Adrenal gland (tissue), 12 donors: ENCODE measurements around the gene ST7. TPM values are rescaled to one million over a fixed set of nuclear protein-coding genes. Genes with fewer than 3 reads are reported as not detected.
"Not testable (repeated sequence)": the region's sequence is repeated elsewhere in the genome, so short reads cannot be mapped to it uniquely, and the experiment has no call there.

ENCODE experiments used
- DNase-seq, 7 donors: peaks; one replicate each; pipeline ENCODE4 v3.0.0-alpha.2; 2019 to 2020
- H3K27ac ChIP-seq, 5 donors: fragments of 200-600 bp; sonication (generic) in 4 of 5; 1 replicate in 3 of 5; 2 replicates in 2 of 5; pipeline versions ENCODE4 v1.5.1 to v1.8.0; 2016 to 2020; ENCODE audit warnings: mild to moderate bottlenecking in 1 of 5
- H3K27me3 ChIP-seq: fragments of 200-600 bp; 2 replicates; pipeline ENCODE4 v1.8.0; 2021
- H3K36me3 ChIP-seq, 2 donors: fragments of 200-600 bp; replicated peaks in 1 of 2; 1 replicate in 1 of 2; 2 replicates in 1 of 2; pipeline versions ENCODE4 v1.5.1 to v1.8.0; 2018 to 2022
- H3K4me1 ChIP-seq, 2 donors: fragments of 200-600 bp; replicated peaks in 1 of 2; 1 replicate in 1 of 2; 2 replicates in 1 of 2; pipeline versions ENCODE4 v1.5.1 to v1.8.0; 2018 to 2021
- H3K4me3 ChIP-seq, 4 donors: fragments of 200-600 bp; sonication (generic) in 3 of 4; one replicate each; pipeline ENCODE4 v1.5.1; 2016 to 2018
- H3K9me3 ChIP-seq, 3 donors: fragments of 200-600 bp; sonication (generic) in 1 of 3; replicated peaks in 1 of 3; 1 replicate in 2 of 3; 2 replicates in 1 of 3; pipeline versions ENCODE4 v1.5.1 to v1.8.0; 2016 to 2021
- CTCF ChIP-seq, 6 experiments: fragments of 450-650 bp in 4 of 6; fragments of 200-600 bp in 2 of 6; sonication (generic) in 1 of 6; IDR thresholded peaks; 1 replicate in 5 of 6; 2 replicates in 1 of 6; pipeline versions ENCODE4 v1.5.1 to v1.8.0; 2016 to 2021; ENCODE audit warnings: antibody characterized with exemption in 6 of 6, mild to moderate bottlenecking in 2 of 6, moderate library complexity in 1 of 6
- POLR2A ChIP-seq, 2 donors: fragments of 450-650 bp; IDR thresholded peaks; one replicate each; pipeline ENCODE4 v1.6.1; 2017; ENCODE audit warnings: antibody characterized with exemption in 2 of 2, mild to moderate bottlenecking in 2 of 2, moderate library complexity in 1 of 2
- WGBS, 4 donors: extraction: QIAGEN DNeasy Blood & Tissue Kit in 2 of 4; methylation state at CpG; one replicate each; pipeline versions ENCODE4 v1.1.5 to v1.1.7; 2013 to 2017; 5-methylcytosine and 5-hydroxymethylcytosine counted together
- intact Hi-C, 2 donors: fragments of 100-400 bp; cut with DNase I; formaldehyde crosslinking; loops; one replicate each; pipeline versions ENCODE4 v1.14.1 to v1.15.0; 2022 to 2023
- polyA plus RNA-seq, 3 donors: library from polyadenylated mRNA; stranded (reverse); fragments of 200-250 nt in 2 of 3; fragments of 350-450 nt in 1 of 3; fragmentation: Illumina TruSeq in 1 of 3; extraction: RNeasy Lipid Tissue Mini Kit (QIAGEN cat#74804) in 1 of 3; gene quantifications; one replicate each; pipeline ENCODE4 v1.2.3, GENCODE V29; 2013 to 2014
- total RNA-seq, 9 donors: library from RNA; depleted of rRNA in 4 of 9; stranded (reverse); fragments of >200 nt in 4 of 9; fragments of 120-200 nt in 1 of 9; fragmentation: NEBNext Ultra II Directional in 1 of 9; extraction: Animal tissue kit (Norgen Biotek cat#: 25700) in 1 of 9; gene quantifications; one replicate each; pipeline versions ENCODE4 v1.1.0 to v1.2.4, GENCODE V29; 2013 to 2023
- donor health status: healthy with polysubstance abuse.
- donor health status: Bipolar disorder and iron deficiency.
- donor health status: DM: yes; HTN: yes; CAD: no.
- donor health status: DM: no; HTN: no; CAD: no.
- donor health status: DM: no; HTN: no; CAD: no.
- donor health status: DM: yes; HTN: yes; CAD: no.

The ST7 gene
- total and polyA plus RNA-seq, 12 donors = 15.7 to 69.9 (median 33.1) TPM

- H3K4me3 ChIP-seq = no peak overlapping the region
- peaks cover 4 to 29% of the 10 kb centered on the region in 2 donors for H3K4me1 ChIP-seq
- no peaks in the 10 kb centered on the region for H3K36me3 ChIP-seq
- H3K27me3 ChIP-seq = no peaks in the 10 kb centered on the region
- TF ChIP-seq CTCF (IDR thresholded peaks at IDR 0.05) (no peak), POLR2A (IDR thresholded peaks at IDR 0.05) (no peak)
- WGBS, 4 donors = 67 to 81% (median 74%) methylated on average over 1 of the region's 1 CpG
- no peak overlapping the region for H3K27ac ChIP-seq
- DNase-seq = no peak
- intact Hi-C loops = no loop called here
- H3K9me3 ChIP-seq = no peaks in the 10 kb centered on the region
These were observed 14.7 kb downstream of the ST7 start for GRCh38 chr7:116967983-116968382.

GRCh38 chr7:116968631-116969030 lies 15.3 kb downstream of the ST7 start:
- no peak for DNase-seq
- H3K36me3 ChIP-seq = no peaks in the 10 kb centered on the region
- H3K27ac ChIP-seq = no peak overlapping the region
- no peak overlapping the region for H3K4me3 ChIP-seq
- intact Hi-C loops = no loop called here
- H3K27me3 ChIP-seq = no peaks in the 10 kb centered on the region
- H3K9me3 ChIP-seq = no peaks in the 10 kb centered on the region
- TF ChIP-seq CTCF (IDR thresholded peaks at IDR 0.05) (no peak), POLR2A (IDR thresholded peaks at IDR 0.05) (no peak)
- H3K4me1 ChIP-seq = peaks cover 4 to 29% of the 10 kb centered on the region in 2 donors

- DNase-seq = no peak
- WGBS, 4 donors = 76 to 92% (median 86%) methylated on average over 3 of the region's 3 CpGs
- Histone ChIP-seq H3K4me3 (no peak overlapping the region), H3K4me1 (peaks cover 4 to 29% of the 10 kb centered on the region in 2 donors), H3K27ac (no peak overlapping the region), H3K27me3 (no peaks in the 10 kb centered on the region), H3K9me3 (no peaks in the 10 kb centered on the region), H3K36me3 (no peaks in the 10 kb centered on the region)
- intact Hi-C loops = no loop called here
- no peak for TF ChIP-seq CTCF (IDR thresholded peaks at IDR 0.05)
- TF ChIP-seq POLR2A (IDR thresholded peaks at IDR 0.05) = no peak
These were observed 16.1 kb downstream of the ST7 start for GRCh38 chr7:116969371-116969902.

- 61 to 82% (median 71%) methylated on average over 3 of the region's 3 CpGs for WGBS, 4 donors
- Histone ChIP-seq H3K4me1 (peaks cover 4 to 29% of the 10 kb centered on the region in 2 donors), H3K27me3 (no peaks in the 10 kb centered on the region), H3K4me3 (no peak overlapping the region), H3K36me3 (no peaks in the 10 kb centered on the region), H3K9me3 (no peaks in the 10 kb centered on the region), H3K27ac (peak overlapping the region in 1 of 5 donors; percentile 31)
- no peak for DNase-seq
- intact Hi-C loops = no loop called here
- TF ChIP-seq CTCF (IDR thresholded peaks at IDR 0.05) (no peak), POLR2A (IDR thresholded peaks at IDR 0.05) (no peak)
These were observed 17.1 kb downstream of the ST7 start for GRCh38 chr7:116970238-116970910.

GRCh38 chr7:116971153-116971552 lies 17.9 kb downstream of the ST7 start:
- H3K4me1 ChIP-seq = peaks cover 4 to 29% of the 10 kb centered on the region in 2 donors
- H3K27ac ChIP-seq, H3K27me3 ChIP-seq, H3K9me3 ChIP-seq, H3K36me3 ChIP-seq, H3K4me3 ChIP-seq, intact Hi-C loops, DNase-seq: not testable (repeated sequence)
